ENCODE measurements around the gene TALDO1. TPM values are rescaled to one million over a fixed set of nuclear protein-coding genes. Genes with fewer than 3 reads are reported as not detected.
A peak's percentile ranks its signal among the peaks of the same experiment; 100 is the strongest.

TALDO1 gene
- polyA plus RNA-seq, 1 donor = 68.2 TPM

- DNase-seq = no peak
These were observed 23.7 kb downstream of the TALDO1 start for GRCh38 chr11:770642-771616.

DNA sequence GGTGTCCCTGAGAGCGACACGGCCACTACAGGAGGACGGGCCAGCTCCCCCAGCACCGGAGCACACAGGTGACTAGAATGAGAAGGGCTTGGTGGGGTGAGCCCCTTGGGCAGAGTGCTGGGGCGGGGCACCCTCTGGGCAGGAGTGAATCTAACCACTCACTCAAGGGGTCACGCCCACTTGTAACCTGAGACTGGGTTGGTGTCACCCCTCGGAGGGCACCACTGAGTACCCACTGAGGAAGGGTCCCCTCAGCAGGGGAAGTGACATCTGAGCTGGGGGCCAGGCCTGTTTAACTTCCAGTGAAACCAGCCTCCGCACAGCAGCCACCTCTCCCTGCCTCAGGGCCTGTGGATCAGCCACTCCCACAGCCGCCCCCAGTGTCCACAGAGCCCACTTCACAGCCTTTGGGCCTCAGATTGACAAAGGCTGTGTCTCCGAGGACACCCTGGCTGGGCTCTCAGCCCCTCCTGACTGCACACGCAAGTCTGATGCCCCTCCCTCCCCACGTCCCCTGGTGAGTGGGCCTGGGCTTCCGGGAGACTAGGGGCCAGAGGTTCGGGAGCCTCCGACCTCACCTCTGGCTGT, 24.4 kb downstream of the TALDO1 start:
- DNase-seq = no peak

DNA sequence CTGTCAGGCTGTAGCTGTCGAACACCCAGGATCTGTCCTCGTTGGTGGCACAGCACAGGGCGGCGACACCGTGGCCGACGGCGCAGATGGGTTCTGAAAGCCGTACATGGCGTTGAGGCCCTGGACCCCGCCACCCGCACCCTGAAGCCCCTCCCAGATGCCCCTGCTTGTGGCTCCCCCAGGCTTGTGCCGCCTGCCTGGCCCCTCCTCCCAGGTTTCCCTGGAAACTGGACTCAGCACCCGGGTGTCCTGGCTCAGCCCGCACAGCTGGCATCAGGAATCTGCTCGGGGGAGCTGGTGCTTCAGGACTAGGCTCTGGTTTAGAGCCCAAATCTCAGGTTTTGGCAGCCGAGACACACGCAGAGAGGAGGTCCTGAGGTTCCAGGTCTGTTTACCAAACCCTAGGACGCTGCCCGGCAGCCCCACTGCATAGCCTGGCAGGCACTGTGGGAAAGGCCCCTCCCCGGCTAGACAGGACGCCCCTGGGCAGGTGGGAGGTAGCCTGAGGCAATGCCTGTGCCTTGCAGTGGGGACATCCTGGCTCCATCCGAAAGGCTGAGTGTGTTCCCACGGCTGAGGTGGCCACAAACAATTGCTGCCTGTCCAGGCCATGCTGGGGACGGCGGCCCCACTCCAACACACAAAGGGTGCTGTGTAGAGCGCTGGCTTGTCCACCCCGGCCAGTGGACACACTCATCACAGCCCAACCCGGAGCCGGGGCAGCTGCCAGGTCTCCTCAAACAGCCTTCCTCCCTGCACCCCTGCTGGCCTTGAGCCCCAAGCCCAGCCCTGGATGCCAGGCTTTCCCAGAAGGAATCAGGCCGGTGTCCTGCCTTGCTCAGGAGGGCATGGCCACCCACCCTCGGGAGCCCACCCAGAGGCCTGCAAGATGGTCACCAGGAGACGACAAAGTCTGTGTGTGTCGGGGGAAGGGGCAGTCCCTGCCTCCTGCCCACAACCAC, 25.4 kb downstream of the TALDO1 start:
- no peak for DNase-seq

- no peak for DNase-seq
These were observed 26.2 kb downstream of the TALDO1 start for GRCh38 chr11:773425-773824.

DNA sequence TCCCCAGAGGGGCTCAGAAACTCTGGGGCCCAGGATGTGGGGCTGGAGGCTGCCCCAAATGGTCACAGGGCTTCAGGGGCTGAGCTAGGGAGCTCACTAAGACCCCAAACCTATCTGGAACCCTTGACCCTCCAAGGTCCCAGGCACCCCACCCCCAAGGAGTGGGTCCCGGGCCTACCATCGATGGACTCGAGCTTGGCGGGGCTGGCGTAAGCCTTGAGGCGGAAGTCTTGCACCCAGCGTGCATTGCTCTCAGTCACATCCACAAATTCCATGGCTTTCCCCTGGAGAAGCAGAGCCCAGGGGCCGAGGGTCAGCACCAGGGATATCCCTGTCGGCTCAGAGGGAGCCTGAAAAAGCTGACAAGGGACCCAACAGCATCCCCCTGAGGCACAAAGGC, 26.6 kb downstream of the TALDO1 start:
- no peak for DNase-seq

GRCh38 chr11:774873-775592, 27.8 kb downstream of the TALDO1 start:
- DNase-seq = no peak

DNA sequence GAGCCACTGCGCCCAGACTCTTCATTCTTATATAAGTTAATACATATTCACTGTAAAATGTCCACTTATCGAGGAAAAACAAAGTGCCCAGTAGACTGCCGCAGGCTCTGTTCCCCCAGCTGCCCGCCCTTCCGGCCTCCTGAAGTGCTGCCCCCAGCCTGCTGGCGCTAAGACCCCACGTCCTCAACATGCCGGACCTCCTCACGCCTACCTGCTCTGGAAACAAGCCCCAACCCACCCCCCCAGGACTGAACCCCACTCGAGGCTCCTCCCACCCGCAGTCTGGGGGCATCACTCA, 28.9 kb downstream of the TALDO1 start:
- DNase-seq = no peak

DNA sequence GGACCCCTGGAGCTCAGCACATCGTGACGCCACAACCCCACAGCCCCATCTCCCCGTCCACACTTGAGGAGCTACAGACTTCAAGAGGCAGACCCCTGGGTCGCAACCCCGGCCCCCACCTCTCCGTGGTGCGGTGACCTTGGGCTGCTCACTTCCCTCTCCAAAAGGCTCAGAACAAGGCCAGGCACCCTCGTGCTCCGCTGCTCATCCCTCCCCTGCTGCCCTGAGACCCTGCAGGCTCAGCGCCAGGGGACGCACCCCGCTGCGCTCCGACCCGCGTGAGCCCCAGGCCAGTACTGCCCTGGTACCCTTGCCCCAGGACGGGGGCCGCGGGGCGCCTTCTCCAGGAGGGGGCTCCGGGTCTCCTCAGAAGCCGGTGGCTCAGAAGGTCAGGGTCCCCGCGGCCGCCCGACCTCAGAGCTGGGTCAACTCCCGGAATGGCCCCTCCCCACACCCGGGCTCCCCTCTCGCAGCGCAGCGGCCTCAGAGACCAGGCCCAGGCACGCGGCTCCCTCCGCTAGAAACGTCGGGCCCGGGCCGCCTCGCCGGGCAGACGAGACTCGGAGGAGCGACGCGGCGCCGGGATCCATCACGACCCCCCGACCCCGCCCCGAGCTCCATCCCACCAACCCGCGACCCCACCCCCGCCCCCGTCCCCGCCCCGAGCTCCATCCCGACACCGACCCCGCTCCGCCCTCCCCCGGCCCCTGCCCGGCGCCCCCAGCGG, 29.5 kb downstream of the TALDO1 start:
- no peak for DNase-seq

GRCh38 chr11:777288-778255, 30.3 kb downstream of the TALDO1 start, which contains the start of gene GATD1:
Gene GATD1, minus strand, starts transcription at chr11:777487. Its CDS starts 25 bp downstream, at chr11:777462.
- DNase-seq = peak; percentile 95

- DNase-seq = no peak
These were observed 32.0 kb downstream of the TALDO1 start for GRCh38 chr11:778976-779954.

DNA sequence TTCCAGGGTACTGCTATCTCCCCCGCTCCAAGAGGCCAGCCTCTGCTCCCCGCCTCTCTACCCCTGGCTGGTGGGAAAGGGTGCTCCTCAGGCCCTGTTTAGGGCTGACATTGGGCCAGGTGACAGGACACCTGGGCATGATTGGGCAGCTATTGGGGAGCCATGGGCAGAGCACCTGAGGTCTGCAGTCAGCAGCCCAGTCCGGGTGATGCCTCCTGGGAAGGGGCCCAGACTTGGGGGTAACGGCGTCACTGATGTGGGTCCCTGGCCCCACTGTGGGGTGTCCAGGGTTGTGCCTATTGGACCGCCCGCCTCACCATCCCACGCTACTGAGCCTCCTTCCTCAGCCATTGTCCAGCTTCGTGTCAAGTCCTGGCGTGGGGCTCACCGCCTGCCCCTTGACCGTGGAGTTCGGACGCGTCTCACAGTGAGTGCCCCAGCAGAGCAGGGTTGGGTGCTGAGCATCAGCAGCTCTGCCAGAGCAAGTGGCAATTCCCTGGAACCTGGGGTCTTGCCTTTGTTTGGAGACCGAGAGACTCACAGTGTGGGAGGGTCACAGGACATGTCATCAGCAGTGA, 32.8 kb downstream of the TALDO1 start:
- no peak for DNase-seq

GRCh38 chr11:782264-783174, 35.3 kb downstream of the TALDO1 start:
- no peak for DNase-seq

- DNase-seq = peak; percentile 73
These were observed 36.3 kb downstream of the TALDO1 start for GRCh38 chr11:783581-784015.

DNA sequence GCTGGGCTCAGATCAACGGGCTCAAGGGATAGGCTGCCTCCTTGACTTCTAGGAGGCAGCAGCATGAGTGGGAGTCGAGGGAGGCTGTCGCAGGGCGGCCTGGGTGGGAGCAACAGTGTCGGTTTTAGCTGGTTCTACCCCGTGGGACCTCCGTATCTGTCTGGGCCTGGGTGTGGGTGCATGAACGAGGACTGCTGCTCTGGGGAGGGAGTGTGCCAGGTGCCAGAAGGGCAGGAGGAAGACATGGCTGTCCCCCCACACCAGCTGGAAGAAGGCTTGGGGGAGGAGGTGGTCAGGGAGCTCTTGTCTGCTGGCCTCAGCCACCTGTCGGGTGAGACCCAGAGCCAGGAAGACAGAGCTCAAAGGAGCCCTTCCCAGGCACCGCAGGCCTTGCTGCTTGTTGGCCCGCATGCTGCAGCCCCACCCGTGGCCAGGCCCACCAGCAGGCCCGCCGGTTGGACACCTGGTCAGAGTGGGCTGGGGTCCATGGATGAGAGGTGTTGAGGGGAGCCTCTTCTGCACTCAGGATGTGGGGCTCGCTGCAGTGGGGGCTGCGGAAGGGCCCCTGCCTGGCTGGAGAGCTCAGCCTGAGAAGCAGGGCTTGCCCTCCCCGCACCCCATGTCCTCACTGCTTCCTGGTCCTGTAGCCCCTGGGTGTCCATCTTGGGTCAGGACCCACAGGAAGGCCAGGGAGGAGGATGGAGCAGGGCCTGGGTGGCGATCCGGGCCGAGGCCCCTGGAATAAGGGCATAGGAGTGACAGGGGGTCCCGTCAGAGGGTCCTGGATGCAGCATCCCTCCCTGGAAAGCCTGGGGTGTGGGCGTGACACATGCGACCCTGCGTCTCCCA, 39.2 kb downstream of the TALDO1 start:
- DNase-seq = no peak

GRCh38 chr11:787084-787675, 39.9 kb downstream of the TALDO1 start:
- no peak for DNase-seq
